Fibroblast of pulmonary artery (primary cell): ENCODE results near the gene HPS3.
"Not testable (repeated sequence)": the region's sequence is repeated elsewhere in the genome, so short reads cannot be mapped to it uniquely, and the experiment has no call there.

Source experiments
- DNase-seq: peaks from one replicate; pipeline ENCODE4 v3.0.0-alpha.2; 2010; ENCODE audit warnings: low read depth
- H3K4me3 ChIP-seq: replicated peaks from 2 replicates; pipeline ENCODE4 v1.5.1; 2011; ENCODE audit warnings: low read depth, mild to moderate bottlenecking, control low read depth, low read length, moderate library complexity
- CTCF ChIP-seq: IDR thresholded peaks from 2 replicates; pipeline ENCODE4 v1.5.1; 2011; ENCODE audit warnings: mild to moderate bottlenecking, control low read depth, low read length, inconsistent platforms; ENCODE audit errors: missing control alignments

Gene HPS3

GRCh38 chr3:149212386-149212785, 82.9 kb downstream of the HPS3 start:
- DNase-seq: no peak
- no peak for TF ChIP-seq CTCF
- no peak overlapping the region for H3K4me3 ChIP-seq

GRCh38 chr3:149214702-149215101, 85.3 kb downstream of the HPS3 start:
- no peak overlapping the region for H3K4me3 ChIP-seq
- DNase-seq: no peak
- no peak for TF ChIP-seq CTCF

- H3K4me3 ChIP-seq: no peak overlapping the region
- peak; percentile 31 for DNase-seq
- TF ChIP-seq CTCF: no peak
Measured at GRCh38 chr3:149215515-149215914, 86.1 kb downstream of the HPS3 start.

- TF ChIP-seq CTCF: no peak
- peak; percentile 28 for DNase-seq
- H3K4me3 ChIP-seq: no peak overlapping the region
Measured at GRCh38 chr3:149216193-149216869, 86.9 kb downstream of the HPS3 start.

DNA sequence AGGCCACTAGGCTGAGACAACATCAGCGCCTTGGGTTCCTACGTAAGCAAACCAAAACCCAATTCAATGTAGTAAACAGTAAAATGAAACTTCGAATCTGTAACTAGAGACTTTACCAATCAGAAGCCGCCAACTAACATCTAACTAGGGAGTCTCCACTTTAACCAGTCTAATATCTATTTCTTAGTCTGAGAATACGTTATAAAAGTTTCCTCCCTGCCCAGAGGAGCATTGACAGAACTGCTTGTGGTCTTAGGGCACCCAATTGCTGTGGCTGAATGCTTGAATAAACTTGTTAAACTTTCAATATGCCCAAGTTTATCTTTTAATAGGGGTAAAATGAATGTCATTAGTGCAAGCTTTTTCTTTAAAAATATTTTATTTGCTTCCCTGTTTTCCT, 87.9 kb downstream of the HPS3 start:
- no peak for DNase-seq
- TF ChIP-seq CTCF: no peak
- no peak overlapping the region for H3K4me3 ChIP-seq

- not testable (repeated sequence) for DNase-seq, H3K4me3 ChIP-seq
Measured at GRCh38 chr3:149219380-149220121, 90.1 kb downstream of the HPS3 start.

DNA sequence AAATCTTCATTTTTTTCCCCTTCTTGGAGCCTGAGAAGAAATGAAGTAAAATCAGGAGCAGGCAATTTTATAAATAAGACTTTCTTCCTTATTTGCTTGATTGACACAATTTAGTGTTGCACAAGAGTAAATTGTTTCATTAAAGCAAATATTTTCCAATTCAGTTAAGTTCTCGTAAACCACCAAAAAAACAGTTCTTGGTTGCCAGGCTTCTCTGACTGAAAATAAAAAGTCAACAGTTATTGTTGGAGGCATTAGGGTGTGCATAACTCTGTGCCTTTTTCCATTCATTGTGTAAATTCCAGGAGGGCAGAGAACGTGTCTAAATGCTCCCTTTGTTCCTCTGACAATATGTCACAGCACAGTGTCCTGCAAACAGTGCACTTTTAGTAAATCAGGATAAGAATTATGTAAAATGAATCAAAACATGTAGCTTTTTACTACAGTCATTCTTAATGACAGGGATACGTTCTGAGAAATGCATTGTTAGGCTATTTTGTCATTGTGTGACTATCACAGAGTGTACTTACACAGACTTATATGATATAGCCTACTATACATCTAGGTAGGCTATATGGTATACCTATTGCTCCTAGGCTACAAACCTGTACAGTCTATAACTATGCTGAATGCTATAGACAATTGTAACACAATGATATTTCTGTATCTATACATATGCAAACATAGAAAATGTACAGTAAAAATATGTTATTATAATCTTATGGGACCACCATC, 92.5 kb downstream of the HPS3 start, which contains the start of gene CP:
CP (minus strand) TSS at position 47 of the 735 bp plus-strand sequence; CDS start at position 10, 37 bp downstream.
- DNase-seq: no peak
- no peak within 1 kb of the TSS for H3K4me3 ChIP-seq
- no peak for TF ChIP-seq CTCF
